Measurements from ENCODE around the gene GNA15. TPM values are rescaled to one million over a fixed set of nuclear protein-coding genes. Genes with fewer than 3 reads are reported as not detected.
"Not testable (repeated sequence)": the region's sequence is repeated elsewhere in the genome, so short reads cannot be mapped to it uniquely, and the experiment has no call there.

Gene GNA15
- polyA plus RNA-seq, 3 donors: 38.7 to 45.0 (median 41.3) TPM

DNA sequence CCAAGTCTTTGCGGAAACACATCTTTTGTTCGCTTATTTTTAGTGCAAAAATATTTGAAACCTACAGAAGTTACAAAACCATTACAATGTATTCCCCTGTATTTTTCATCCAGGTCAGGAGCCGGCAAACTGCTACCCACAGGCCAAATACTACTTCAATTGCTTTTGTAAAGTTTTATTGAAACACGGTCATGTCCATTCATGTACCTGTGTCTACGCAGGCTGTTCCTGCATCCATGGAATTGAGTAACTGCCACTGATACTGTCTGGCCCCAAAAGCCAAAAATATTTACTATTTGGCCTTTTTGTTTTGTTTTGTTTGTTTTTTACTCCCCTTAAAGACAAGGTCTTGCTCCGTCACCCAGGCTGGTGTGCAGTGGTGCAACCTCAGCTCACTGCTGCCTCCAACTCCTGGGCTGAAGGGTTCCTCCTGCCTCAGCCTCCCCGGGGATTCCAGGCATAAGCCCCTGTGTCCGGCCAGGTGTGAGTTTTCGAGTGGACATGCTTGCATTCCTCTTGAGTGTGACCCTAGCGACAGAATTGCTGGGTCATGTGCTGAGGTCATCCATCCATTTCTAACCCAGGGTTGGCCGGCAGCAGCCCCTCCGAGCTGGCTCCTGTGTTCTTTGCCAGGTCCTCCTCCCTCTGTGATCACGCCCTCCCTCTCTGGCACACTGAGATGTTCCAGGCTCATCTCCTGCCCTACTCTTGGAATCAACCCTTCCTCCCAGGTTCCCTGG is 31.9 kb downstream of the GNA15 start:
- no peak for DNase-seq
- intact Hi-C loops (cut with micrococcal nuclease): no loop called here
- TF ChIP-seq, protein P1, sequence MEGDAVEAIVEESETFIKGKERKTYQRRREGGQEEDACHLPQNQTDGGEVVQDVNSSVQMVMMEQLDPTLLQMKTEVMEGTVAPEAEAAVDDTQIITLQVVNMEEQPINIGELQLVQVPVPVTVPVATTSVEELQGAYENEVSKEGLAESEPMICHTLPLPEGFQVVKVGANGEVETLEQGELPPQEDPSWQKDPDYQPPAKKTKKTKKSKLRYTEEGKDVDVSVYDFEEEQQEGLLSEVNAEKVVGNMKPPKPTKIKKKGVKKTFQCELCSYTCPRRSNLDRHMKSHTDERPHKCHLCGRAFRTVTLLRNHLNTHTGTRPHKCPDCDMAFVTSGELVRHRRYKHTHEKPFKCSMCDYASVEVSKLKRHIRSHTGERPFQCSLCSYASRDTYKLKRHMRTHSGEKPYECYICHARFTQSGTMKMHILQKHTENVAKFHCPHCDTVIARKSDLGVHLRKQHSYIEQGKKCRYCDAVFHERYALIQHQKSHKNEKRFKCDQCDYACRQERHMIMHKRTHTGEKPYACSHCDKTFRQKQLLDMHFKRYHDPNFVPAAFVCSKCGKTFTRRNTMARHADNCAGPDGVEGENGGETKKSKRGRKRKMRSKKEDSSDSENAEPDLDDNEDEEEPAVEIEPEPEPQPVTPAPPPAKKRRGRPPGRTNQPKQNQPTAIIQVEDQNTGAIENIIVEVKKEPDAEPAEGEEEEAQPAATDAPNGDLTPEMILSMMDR (IDR thresholded peaks at IDR 0.05): no peak
- H3K4me3 ChIP-seq (replicated peaks in 1 of 3; ENCODE audit: low read depth in 2 of 3, low read length in 3 of 3): no peak overlapping the region
- H3K27ac ChIP-seq (ENCODE audit: low read depth in 1 of 2, low read length in 2 of 2): no peak overlapping the region
- no peak overlapping the region for H3K9ac ChIP-seq (ENCODE audit: insufficient read depth, low read length, poor library complexity, severe bottlenecking)
- H3K9me3 ChIP-seq (replicated peaks in 1 of 2; ENCODE audit: control insufficient read depth in 1 of 2, insufficient read depth in 1 of 2, low read length in 2 of 2): no peaks in the 10 kb centered on the region
- no peak overlapping the region for H3K4me2 ChIP-seq (replicated peaks; ENCODE audit: extremely low read depth, low read length, poor library complexity, severe bottlenecking)
- peaks cover 0 to 5% (median 2%) of the 10 kb centered on the region in 3 donors for H3K27me3 Mint-ChIP-seq (ENCODE audit: low read depth in 3 of 3)
- peaks cover 28% of the 10 kb centered on the region for H3K79me2 ChIP-seq (ENCODE audit: insufficient read depth, low read length)
- 93% methylated on average over 11 of the region's 13 CpGs for WGBS (ENCODE audit: insufficient coverage)
- peak overlapping the region in 5 of 7 donors; percentile 30 to 100 (median 72) for H3K27ac Mint-ChIP-seq
- no peaks in the 10 kb centered on the region for H4K20me1 ChIP-seq (ENCODE audit: insufficient read depth, low read length)
- H2AFZ ChIP-seq (ENCODE audit: insufficient read depth, low read depth, low read length, poor library complexity, severe bottlenecking): no peak overlapping the region
- peaks cover 20 to 30% of the 10 kb centered on the region in 2 donors for H3K36me3 Mint-ChIP-seq
- no peaks in the 10 kb centered on the region for H3K9me3 Mint-ChIP-seq
- no peak overlapping the region for H3K4me3 Mint-ChIP-seq
- peaks cover 10 to 14% of the 10 kb centered on the region in 2 donors for H3K36me3 ChIP-seq (replicated peaks in 1 of 2; ENCODE audit: control insufficient read depth in 1 of 2, insufficient read depth in 2 of 2, low read length in 2 of 2)
- H3K4me1 ChIP-seq (ENCODE audit: control insufficient read depth in 1 of 2, insufficient read depth in 2 of 2, low read length in 2 of 2): peaks cover 73 to 89% of the 10 kb centered on the region in 2 donors
- peaks cover 83% of the 10 kb centered on the region for H3K4me1 Mint-ChIP-seq
- no peaks in the 10 kb centered on the region for H3K27me3 ChIP-seq (ENCODE audit: control insufficient read depth in 2 of 2, insufficient read depth in 2 of 2, low read length in 2 of 2)

DNA sequence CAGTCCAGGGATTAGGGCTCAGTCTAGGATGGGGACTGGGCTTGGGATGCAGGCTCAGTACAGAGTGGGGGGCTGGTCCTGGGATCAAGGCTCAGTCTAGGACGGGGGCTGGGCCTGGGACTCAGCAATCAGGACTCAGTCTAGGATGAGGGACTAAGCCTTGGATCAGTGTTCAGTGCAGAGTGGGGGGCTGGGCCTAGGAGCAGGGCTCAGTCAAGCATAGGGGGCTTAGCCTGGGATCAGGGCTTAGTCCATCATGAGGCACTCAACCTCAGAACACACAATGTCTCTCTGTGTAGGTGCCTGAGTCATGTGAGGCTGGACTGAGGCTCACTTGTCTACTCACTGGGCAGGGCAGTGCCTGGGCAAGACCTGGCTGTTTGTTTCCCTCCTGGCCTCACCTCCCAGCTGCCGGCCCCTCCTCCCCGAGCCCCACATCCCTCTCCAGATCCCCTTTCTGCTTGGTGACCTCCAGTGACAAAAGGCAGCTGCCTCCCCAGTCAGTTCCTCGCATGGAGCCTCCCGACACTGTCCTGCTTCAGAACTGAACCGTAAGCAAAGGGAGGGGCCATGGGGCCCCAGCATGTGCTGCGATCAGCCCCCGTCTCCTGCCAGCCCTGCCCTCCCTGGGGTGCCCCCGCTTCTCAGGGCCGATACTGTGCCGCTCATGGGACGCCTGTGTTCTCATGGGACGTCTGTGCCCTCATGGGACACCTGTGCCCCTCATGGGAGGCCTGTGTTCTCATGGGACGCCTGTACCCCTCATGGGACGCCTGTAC is 36.2 kb downstream of the GNA15 start:
- peak overlapping the region in 6 of 7 donors; percentile 3 to 63 (median 42) for H3K27ac Mint-ChIP-seq
- H3K4me3 Mint-ChIP-seq: no peak overlapping the region
- Histone ChIP-seq H3K79me2 (ENCODE audit: insufficient read depth, low read length) (peaks cover 23% of the 10 kb centered on the region), H2AFZ (ENCODE audit: insufficient read depth, low read depth, low read length, poor library complexity, severe bottlenecking) (no peak overlapping the region), H4K20me1 (ENCODE audit: insufficient read depth, low read length) (peaks cover 4% of the 10 kb centered on the region), H3K27ac (ENCODE audit: low read depth in 1 of 2, low read length in 2 of 2) (peak overlapping the region in 1 of 2 donors; percentile 17), H3K4me3 (replicated peaks in 1 of 3; ENCODE audit: low read depth in 2 of 3, low read length in 3 of 3) (no peak overlapping the region), H3K9ac (ENCODE audit: insufficient read depth, low read length, poor library complexity, severe bottlenecking) (no peak overlapping the region), H3K9me3 (replicated peaks in 1 of 2; ENCODE audit: control insufficient read depth in 1 of 2, insufficient read depth in 1 of 2, low read length in 2 of 2) (no peaks in the 10 kb centered on the region), H3K4me2 (replicated peaks; ENCODE audit: extremely low read depth, low read length, poor library complexity, severe bottlenecking) (no peak overlapping the region), H3K27me3 (ENCODE audit: control insufficient read depth in 2 of 2, insufficient read depth in 2 of 2, low read length in 2 of 2) (no peaks in the 10 kb centered on the region), H3K4me1 (ENCODE audit: control insufficient read depth in 1 of 2, insufficient read depth in 2 of 2, low read length in 2 of 2) (peaks cover 48 to 63% of the 10 kb centered on the region in 2 donors), H3K36me3 (replicated peaks in 1 of 2; ENCODE audit: control insufficient read depth in 1 of 2, insufficient read depth in 2 of 2, low read length in 2 of 2) (no peaks in the 10 kb centered on the region)
- peaks cover 0 to 8% (median 0%) of the 10 kb centered on the region in 3 donors for H3K27me3 Mint-ChIP-seq (ENCODE audit: low read depth in 3 of 3)
- WGBS (ENCODE audit: insufficient coverage): 82% methylated on average over 15 of the region's 15 CpGs
- H3K4me1 Mint-ChIP-seq: peaks cover 56% of the 10 kb centered on the region
- intact Hi-C loops (cut with micrococcal nuclease): no loop called here
- TF ChIP-seq, protein P1 (IDR thresholded peaks at IDR 0.05): no peak
- no peak for DNase-seq
- H3K36me3 Mint-ChIP-seq: peaks cover 11 to 14% of the 10 kb centered on the region in 2 donors
- peaks cover 0 to 3% (median 0%) of the 10 kb centered on the region in 7 donors for H3K9me3 Mint-ChIP-seq

DNA sequence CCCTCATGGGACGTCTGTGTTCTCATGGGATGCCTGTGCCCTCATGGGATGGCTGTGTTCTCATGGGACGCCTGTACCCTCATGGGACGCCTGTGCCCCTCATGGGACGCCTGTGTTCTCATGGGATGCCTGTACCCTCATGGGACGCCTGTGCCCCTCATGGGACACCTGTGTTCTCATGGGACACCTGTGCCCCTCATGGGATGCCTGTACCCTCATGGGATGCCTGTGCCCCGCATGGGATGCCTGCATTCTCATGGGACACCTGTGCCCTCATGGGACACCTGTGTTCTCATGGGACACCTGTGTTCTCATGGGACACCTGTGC is 36.8 kb downstream of the GNA15 start:
- H3K9me3 Mint-ChIP-seq; H3K9ac ChIP-seq (ENCODE audit: insufficient read depth, low read length, poor library complexity, severe bottlenecking); H3K36me3 ChIP-seq (replicated peaks in 1 of 2; ENCODE audit: control insufficient read depth in 1 of 2, insufficient read depth in 2 of 2, low read length in 2 of 2); H3K4me3 Mint-ChIP-seq; DNase-seq; H2AFZ ChIP-seq (ENCODE audit: insufficient read depth, low read depth, low read length, poor library complexity, severe bottlenecking); H3K27me3 Mint-ChIP-seq (ENCODE audit: low read depth in 3 of 3); H3K4me2 ChIP-seq (replicated peaks; ENCODE audit: extremely low read depth, low read length, poor library complexity, severe bottlenecking); H3K9me3 ChIP-seq (replicated peaks in 1 of 2; ENCODE audit: control insufficient read depth in 1 of 2, insufficient read depth in 1 of 2, low read length in 2 of 2); H3K27ac ChIP-seq (ENCODE audit: low read depth in 1 of 2, low read length in 2 of 2); intact Hi-C loops (cut with micrococcal nuclease); H4K20me1 ChIP-seq (ENCODE audit: insufficient read depth, low read length); H3K4me3 ChIP-seq (replicated peaks in 1 of 3; ENCODE audit: low read depth in 2 of 3, low read length in 3 of 3); H3K27me3 ChIP-seq (ENCODE audit: control insufficient read depth in 2 of 2, insufficient read depth in 2 of 2, low read length in 2 of 2): not testable (repeated sequence)
- Mint-ChIP-seq H3K36me3 (peaks cover 9 to 14% of the 10 kb centered on the region in 2 donors), H3K27ac (peak overlapping the region in 3 of 7 donors; percentile 3 to 50 (median 30)), H3K4me1 (peaks cover 56% of the 10 kb centered on the region)
- Histone ChIP-seq H3K4me1 (ENCODE audit: control insufficient read depth in 1 of 2, insufficient read depth in 2 of 2, low read length in 2 of 2) (peaks cover 53 to 64% of the 10 kb centered on the region in 2 donors), H3K79me2 (ENCODE audit: insufficient read depth, low read length) (peaks cover 28% of the 10 kb centered on the region)
- WGBS (ENCODE audit: insufficient coverage): 87% methylated on average over 6 of the region's 6 CpGs
